ENCODE data around the gene GPRASP1.

DNA sequence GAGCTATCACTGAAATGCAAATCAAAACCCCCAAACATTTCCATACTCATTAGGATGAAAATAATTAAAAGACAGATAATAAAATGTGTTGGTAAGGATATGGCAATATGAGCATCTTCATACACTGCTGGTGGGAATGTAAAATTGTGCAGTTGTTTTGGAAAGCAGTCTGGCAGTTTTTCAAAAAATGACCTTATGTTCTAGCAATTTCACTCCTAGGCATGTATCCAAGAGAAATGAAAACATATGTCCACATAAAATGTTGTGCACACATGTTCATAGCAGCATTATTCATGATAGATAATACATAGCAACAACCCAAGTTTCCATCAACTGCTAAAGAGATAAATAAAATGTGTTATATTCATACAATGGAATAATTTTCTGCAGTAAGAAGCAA lies 46.2 kb downstream of the GPRASP1 start:
- TF ChIP-seq POLR2AphosphoS5 (IDR thresholded peaks at IDR 0.05) = no peak
- no peak for TF ChIP-seq CTCF (IDR thresholded peaks at IDR 0.05)
- TF ChIP-seq EP300 (IDR thresholded peaks at IDR 0.05) = no peak
- no peak for TF ChIP-seq POLR2A (IDR thresholded peaks at IDR 0.05)

Measured in sigmoid colon (tissue), 4 donors.